NCI-H2196 treated with DMSO at 0.1 percent for 48 hours (cell line): ENCODE data around the gene TNN.
A peak's percentile ranks its signal among the peaks of the same experiment; 100 is the strongest.

Experiments used
- DNase-seq: peaks from one replicate; lab custom pipeline; 2025; ENCODE audit not compliant: unreplicated experiment; lab: John Stamatoyannopoulos, UW

Gene TNN

DNA sequence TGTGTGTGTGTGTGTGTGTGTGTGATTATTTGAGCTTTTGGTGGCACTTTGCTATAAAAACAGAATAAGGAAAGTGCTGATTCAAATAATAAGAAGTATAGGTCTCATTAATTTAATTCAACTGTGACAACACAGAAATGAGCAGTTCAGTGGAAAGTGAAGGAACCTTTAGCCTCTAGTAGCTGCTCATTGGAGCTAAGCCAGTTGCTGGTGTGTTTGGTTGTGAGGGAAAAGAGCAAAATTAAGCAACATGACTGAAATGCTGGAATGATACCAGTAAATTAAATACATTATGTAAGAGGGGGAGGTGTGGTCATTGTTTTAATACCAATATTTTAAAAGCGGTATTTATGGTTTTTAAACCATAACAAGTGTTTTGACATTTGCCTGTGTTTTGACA, 69.7 kb downstream of the TNN start:
- no peak for DNase-seq

DNA sequence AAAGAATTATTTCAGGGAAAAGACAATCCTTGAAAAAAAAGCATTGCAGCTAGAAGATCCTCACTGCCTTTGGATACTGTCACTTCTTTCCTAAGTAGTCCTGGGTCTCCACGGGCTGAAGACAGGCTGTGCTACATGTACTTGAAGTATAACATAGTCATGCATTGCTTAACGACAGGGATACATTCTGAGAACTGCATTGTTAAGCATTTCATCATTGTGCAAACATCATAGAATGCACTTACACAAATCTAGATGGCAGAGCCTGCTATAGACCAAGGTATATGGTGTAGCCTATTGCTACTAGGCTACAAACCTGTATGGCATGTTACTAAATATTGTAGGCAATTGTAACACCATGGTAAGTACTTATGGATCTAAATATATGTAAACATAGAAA, 70.9 kb downstream of the TNN start:
- DNase-seq: no peak

DNA sequence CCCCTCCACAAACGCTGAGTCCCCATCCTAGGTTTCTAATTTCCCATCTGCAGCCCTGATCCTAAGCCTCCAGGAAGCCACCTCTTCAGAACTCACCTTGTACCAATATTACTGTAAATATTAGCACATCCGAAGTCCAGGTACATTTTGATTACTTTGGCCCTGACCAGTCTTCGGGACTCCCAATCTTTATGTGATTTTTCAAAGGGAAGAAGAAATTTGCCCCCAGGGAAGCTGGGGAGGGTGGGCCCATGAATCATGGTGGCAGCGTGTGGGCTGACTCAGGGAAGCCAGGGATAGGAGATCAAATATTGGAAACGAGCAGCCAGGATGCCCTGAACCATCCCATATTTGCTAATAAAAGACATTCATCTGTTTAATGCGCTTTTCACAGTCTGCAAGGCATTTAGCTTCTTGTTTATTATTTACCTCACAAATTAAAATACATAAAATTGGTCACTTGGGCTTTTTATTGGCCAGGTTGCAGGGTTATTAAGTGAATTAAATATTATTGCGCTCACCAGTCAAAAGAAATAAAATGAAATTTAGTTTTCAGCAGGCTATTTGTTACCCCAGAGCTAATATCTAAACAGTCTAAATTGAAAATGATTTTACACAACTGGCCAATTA, 78.4 kb downstream of the TNN start:
- no peak for DNase-seq

DNA sequence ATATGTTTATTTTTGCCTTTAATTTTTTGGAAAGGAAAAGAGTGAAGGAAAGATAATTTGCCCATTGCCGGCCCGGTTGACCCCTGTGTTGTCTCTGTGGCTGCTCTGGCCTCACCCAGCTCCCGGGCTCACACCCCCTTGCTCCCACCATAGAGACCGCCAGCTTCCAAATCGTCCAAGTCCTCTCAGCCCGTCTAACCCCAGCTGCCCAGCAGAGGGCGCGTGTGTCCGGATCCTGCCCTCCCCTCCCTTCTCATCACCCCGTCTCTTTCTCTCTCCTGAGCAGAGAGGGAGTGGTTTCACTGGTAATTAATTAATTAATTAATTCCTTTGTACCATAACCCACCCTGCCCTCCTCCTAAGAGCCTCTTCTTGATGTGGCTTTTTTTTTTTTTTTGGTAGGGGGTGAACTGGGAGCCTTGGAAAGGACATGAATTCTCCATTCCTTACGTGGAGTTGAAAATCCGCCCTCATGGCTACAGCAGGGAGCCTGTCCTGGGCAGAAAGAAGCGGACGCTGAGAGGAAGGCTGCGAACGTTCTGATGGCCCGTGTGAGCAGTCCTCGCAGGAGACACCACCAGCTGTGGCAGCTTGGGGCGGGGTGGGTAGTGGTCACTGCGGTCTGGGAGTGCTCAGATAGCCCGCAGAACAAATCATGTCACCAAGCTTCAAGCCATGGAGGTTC, 79.0 kb downstream of the TNN start:
- DNase-seq: peak; percentile 10

GRCh38 chr1:175147569-175147968, 79.9 kb downstream of the TNN start:
- DNase-seq: no peak

DNA sequence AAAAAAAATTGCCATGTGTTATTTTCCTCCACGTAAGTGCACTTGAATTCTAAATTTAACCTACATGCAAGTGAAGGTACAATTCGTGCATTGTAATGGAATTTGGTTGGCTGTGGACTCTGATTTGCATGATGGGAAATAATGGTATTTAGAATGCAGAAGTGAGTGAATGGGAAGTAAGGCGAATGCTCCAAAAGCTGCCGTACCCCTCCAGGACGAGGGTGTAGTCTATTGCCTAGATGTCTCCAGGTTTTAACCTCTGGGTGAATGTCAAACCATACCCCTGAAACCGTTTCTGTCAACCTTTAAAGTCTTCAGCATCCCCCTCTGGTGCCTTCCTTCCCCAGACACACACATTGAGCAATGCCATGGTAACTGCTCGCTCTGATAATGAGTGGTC, 80.4 kb downstream of the TNN start:
- DNase-seq: no peak

- DNase-seq: no peak
Observed at GRCh38 chr1:175150596-175151319, 83.1 kb downstream of the TNN start.

GRCh38 chr1:175152006-175152652, 84.5 kb downstream of the TNN start:
- DNase-seq: peak; percentile 4

GRCh38 chr1:175154629-175155472, 87.2 kb downstream of the TNN start:
- peak; percentile 23 for DNase-seq

GRCh38 chr1:175155473-175155856, 87.8 kb downstream of the TNN start:
- DNase-seq: no peak

GRCh38 chr1:175155936-175156335, 88.3 kb downstream of the TNN start:
- DNase-seq: no peak

DNA sequence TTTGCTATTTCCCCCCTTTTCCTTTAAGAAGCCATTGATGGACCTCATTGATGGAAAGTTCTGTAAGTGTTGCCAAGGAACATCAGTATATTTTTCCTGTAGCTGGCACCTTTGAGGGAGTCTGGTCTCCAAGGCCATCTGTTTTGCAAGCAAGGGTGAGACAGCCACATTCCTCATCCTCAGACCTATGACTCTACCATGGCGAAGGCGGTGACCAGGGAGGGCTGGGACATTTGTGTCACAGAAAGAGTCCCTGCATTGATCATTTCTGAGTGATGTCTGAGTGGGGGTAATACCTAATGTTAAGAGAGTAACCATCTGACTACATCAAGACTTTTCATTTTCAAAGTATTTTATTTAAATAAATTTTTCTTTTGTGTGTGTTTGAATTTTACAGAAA, 89.6 kb downstream of the TNN start:
- no peak for DNase-seq

DNA sequence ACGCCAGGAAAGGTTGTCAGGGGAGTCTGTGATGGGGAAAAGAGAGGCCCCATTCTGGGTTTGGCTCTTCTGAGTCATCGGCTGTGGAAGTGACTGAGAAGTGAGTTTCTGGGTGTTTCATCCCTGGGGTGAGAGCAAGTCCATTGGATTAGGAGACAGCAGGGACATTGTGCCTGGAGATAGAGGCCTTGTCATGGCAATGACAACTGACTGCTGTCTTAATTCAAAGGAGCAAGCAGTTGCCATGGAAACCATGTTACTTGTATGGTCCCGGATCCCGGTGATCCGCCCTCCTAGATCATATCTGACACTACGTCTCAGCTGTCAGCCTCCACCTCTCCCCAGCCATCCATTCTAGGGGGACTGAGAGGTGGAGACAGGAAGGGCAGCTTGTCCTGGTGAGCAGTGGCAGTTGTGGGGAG, 90.5 kb downstream of the TNN start:
- DNase-seq: no peak

DNA sequence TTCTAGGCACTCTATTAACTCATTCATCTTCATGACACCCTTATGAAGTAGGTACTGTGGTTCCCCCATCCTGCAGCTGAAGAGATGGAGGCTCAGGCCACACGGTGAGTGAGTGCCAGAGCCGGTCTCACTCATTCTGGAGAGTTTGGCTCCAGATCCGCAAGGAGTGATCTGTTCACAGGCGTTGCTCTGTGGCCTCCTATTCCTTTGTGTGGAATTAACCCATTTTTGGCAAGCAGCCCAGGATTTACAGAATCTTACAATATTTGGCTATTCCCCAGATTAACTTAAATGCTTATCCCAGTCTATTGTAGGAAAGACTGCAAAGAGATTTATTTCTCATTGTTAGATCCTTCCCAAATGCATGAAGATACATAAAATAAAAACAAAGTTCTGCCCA, 95.3 kb downstream of the TNN start:
- no peak for DNase-seq

DNA sequence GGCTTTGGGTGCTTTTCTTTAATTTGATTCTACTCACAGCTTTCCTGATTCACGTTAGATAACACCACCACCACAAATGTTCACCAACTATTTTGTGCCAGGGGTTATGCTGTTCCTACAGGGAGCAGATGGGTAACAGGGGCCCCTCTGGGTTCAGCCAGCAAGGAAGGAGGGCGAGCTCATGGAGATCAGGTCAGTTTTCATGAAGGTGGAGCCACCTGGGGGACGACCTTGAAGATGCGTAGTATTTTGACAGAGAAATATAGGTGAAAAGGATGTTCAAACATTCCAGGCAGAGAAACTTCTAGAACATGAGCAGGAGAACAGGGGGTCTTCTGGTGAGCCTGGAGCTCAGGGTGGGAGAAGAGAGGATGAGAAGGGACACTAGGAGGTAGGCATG, 96.1 kb downstream of the TNN start:
- DNase-seq: no peak

DNA sequence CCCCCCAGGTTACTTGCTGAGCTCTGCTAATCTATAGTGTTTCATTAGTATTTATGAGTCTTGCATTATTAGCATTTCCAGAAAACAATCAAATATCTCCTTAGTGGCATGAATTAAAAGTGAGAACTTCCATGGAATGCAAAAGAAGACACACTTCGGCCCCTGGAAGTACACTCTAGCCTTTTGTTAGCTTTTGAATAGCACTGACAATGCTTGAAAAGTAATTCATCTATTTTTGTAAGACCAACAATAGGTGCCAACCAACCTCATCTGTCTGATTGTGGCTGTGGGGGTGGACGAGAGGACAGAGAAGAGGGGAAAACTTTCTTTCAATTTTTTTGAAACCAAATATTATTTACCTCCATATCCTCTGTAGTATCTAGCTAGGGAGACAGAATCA, 97.1 kb downstream of the TNN start:
- DNase-seq: no peak

DNA sequence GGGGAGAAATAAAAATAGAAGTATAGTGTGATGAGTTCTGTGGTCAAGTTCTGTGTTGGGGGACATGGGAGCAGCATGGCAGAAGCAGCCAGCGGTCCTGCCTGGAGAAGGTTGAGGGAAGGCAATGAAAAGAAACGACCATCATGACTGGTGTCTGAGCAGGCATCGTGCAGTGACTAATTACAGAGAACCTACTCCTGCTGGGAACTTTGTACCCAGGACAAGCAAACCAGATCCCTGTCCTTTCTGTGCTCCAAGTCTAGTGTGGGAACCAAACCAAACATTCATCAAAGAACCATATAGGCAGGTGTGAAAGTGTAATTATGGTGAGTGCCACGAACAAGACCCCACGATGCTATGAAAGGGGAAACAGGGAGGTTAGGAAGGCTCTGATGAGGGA, 99.1 kb downstream of the TNN start:
- DNase-seq: no peak

- no peak for DNase-seq
Observed at GRCh38 chr1:175167861-175168260, 100.2 kb downstream of the TNN start.

GRCh38 chr1:175168782-175169181, 101.1 kb downstream of the TNN start:
- DNase-seq: no peak

DNA sequence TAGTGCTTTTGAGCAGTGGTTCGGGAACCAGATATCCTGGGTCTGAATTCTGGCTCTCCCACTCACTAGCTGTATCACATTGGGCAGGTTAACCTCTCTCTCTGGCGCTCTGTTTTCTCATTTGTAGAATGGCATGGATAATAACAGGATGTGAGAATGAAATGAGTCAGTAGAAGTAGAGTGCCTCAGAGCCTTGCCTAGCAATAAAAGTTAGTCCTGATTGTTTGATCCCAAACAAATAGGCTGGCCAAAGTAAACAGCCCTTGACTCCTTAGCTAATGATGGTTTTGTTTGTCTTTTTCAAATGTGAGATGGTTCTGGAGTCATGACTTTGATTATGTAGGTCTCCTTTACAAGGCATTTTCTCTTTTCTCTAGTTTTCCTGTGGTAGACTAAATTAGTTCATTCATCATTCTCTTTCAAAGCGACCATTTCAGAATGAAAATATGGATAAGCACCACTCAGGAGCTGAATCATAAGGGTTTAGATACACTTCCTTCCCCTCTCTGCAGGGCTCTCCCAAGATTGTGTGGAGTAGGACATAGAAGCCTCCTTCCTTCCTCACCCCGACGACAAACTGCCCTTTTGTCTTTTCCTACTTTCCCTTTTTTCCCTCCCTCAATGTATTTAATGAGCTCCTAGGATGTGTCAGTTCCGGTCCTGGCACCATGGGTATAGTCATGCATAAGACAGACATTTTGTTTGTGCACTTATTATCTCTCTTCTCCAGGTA, 101.8 kb downstream of the TNN start:
- no peak for DNase-seq
